DMS53 treated with DMSO at 0.1 percent for 48 hours (cell line): ENCODE measurements around the gene SPATA7.
"Not testable (repeated sequence)": the region's sequence is repeated elsewhere in the genome, so short reads cannot be mapped to it uniquely, and the experiment has no call there.

Source experiments
- DNase-seq: peaks from one replicate; lab custom pipeline; 2025; ENCODE audit not compliant: unreplicated experiment; lab: John Stamatoyannopoulos, UW

SPATA7 gene, protein sequence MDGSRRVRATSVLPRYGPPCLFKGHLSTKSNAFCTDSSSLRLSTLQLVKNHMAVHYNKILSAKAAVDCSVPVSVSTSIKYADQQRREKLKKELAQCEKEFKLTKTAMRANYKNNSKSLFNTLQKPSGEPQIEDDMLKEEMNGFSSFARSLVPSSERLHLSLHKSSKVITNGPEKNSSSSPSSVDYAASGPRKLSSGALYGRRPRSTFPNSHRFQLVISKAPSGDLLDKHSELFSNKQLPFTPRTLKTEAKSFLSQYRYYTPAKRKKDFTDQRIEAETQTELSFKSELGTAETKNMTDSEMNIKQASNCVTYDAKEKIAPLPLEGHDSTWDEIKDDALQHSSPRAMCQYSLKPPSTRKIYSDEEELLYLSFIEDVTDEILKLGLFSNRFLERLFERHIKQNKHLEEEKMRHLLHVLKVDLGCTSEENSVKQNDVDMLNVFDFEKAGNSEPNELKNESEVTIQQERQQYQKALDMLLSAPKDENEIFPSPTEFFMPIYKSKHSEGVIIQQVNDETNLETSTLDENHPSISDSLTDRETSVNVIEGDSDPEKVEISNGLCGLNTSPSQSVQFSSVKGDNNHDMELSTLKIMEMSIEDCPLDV

GRCh38 chr14:88385212-88386101, at the start of gene SPATA7:
Gene SPATA7, plus strand, starts transcription at chr14:88385657. Its CDS starts 162 bp downstream, at chr14:88385819.
- DNase-seq, result peak; percentile 74

- no peak for DNase-seq
Observed at GRCh38 chr14:88340357-88340756, 45.1 kb upstream of the SPATA7 start.

- no peak for DNase-seq
Observed at GRCh38 chr14:88342980-88343379, 42.5 kb upstream of the SPATA7 start.

- peak; percentile 28 for DNase-seq
Observed at GRCh38 chr14:88346048-88346639, 39.3 kb upstream of the SPATA7 start.

DNA sequence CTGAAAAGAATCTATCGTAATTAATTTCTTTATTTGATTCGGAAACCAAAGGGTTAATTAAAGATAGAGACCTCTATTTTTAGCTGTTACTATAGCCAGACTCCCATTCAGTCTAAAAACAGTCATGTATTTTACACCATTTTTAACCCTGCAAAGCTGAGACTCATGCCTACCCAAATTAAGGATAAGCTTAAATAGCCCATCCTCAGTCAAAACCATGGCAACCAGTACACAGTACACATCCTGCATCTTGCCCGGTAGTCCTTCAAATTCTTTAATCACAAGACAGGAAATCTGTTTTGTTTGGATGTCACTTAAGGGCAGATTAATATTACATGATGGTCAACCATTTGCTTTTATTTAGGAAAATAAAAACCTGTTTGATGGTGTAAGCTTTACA, 36.9 kb upstream of the SPATA7 start:
- no peak for DNase-seq

DNA sequence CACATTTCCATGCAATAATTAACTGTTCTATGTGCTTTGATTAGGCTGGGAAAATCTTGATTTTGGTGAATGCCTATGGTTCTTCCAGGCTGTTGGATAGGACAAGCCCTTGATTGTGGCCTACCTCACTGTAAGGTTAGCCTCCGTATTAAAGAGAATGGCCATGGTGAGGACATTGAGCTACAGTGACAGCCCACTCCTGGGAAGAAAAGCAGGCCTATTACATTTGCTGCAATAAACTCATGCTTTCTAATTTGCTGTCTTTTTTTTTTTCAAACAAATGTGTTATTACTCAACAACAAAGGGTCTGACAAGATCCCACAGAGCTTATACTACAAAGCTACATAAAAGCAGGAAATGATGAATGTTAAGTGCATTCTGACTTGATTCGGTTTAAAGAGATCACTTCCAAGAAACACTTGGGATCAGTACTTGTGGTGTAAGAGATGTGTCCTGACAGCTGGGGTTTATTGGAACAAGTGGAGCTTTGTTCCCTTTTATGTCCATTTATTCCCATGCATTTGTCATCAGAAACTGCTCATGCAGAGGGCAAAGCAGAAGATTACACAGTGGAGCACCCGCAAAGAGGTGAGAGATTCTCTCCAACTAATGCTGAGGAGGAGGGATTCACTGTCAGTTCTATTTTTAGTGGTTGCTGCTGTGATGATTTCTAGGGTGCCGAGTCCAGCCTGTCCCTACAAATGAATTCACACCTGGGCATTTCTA, 33.3 kb upstream of the SPATA7 start:
- DNase-seq, result peak; percentile 63

DNA sequence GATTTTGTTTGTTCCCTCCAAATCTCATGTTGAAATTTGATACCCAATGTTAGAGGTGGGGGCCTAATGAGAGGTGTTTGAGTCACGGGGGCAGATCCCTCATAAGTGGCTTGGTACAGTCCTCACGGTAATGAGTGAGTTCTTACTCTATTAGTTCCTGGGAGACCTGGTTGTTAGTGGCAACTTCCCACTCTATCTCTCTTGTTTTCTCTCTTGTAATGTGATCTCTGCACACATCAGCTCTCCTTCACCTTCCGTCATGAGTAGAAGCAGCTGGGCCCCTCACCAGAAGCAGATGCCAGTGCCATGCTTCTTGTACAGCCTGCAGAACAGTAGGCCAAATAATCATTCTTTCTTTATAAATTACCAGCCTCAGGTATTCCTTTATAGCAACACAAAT, 32.8 kb upstream of the SPATA7 start:
- peak; percentile 87 for DNase-seq

DNA sequence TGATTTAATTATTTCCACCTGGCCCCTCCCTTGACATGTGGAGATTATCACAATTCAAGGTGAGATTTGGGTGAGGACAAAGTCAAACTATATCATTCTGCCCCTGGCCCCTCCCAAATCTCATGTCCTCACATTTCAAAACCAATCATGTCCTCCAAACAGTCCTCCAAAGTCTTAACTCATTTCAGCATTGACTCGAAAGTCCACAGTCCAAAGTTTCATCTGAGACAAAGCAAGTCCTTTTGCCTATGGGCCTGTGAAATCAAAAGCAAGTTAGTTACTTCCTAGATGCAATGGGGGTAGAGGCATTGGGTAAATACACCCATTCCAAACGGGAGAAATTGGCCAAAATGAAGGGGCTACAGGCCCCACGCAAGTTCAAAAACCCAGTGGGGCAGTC, 31.1 kb upstream of the SPATA7 start:
- DNase-seq, result no peak

GRCh38 chr14:88359500-88359899, 26.0 kb upstream of the SPATA7 start:
- DNase-seq, result no peak

GRCh38 chr14:88363644-88364043, 21.8 kb upstream of the SPATA7 start:
- DNase-seq, result no peak

DNA sequence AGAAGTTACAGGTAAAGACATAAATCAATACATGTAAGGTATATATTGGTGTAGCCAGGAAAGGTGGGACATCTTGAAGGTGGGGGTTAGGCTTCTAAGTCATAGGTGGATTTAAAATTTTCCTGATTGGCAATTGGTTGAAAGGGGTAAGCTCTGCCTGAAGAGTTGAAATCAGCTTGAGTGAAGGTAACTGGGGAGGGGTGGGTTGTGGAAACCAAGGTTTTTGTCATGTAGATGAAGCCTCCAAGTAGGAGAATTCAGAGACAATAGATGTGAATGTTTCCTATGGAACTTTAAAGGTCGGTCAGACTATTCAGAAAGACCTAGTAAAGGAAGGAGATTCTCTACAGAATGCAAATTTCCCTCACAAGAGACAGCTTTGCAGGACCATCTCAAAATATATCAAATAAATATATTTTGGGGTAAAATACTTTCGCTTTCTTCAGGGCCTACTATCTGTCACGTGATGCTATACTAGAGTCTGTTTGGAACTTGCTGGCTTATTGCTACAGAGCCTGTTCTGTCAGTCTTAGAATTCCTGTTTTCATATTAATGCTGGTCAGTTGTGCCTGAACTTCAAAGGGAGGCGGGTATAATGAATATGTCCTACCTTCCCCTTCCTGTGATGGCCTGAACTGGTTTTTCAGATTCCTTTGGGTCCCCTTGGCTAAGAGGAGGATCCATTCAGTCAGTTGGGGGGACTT, 20.6 kb upstream of the SPATA7 start:
- no peak for DNase-seq

- no peak for DNase-seq
Observed at GRCh38 chr14:88369496-88369895, 16.0 kb upstream of the SPATA7 start.

GRCh38 chr14:88379706-88380343, 5.6 kb upstream of the SPATA7 start:
- no peak for DNase-seq

- DNase-seq, result peak; percentile 7
Observed at GRCh38 chr14:88380405-88380804, 5.1 kb upstream of the SPATA7 start.

DNA sequence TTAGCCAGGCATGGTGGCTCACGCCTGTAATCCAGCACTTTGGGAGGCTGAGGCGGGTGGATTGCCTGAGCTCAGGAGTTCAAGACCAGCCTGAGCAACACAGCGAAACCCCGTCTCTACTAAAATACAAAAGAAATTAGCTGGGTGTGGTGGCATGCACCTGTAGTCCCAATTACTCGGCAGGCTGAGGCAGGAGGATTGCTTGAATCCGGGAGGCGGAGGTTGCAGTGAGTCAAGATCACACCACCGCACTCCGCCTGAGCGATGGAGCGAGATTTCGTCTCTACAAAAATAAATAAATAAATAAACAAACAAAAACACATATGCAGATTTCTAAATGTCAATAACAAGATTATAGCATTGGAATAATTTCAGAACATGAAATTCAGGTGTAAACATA, 3.8 kb upstream of the SPATA7 start:
- DNase-seq, result not testable (repeated sequence)

GRCh38 chr14:88384718-88385117, 739 bp upstream of the SPATA7 start:
- DNase-seq, result no peak

- DNase-seq, result no peak
Observed at GRCh38 chr14:88386256-88386794, 868 bp downstream of the SPATA7 start.

GRCh38 chr14:88388741-88389282, 3.4 kb downstream of the SPATA7 start:
- no peak for DNase-seq

- no peak for DNase-seq
Observed at GRCh38 chr14:88392609-88393008, 7.2 kb downstream of the SPATA7 start.
